ENCODE measurements around the gene PARPBP. TPM values are rescaled to one million over a fixed set of nuclear protein-coding genes. Genes with fewer than 3 reads are reported as not detected.

Gene PARPBP
- total and polyA plus RNA-seq, 2 of the 13 experiments (the other 11 are each of a cell fraction or from before 2014, with no cell fraction given), result 6.7 to 28.4 TPM

GRCh38 chr12:102120886-102121285 lies 903 bp downstream of the PARPBP start:
- H2AFZ ChIP-seq (ENCODE audit: low read length), result peak overlapping the region; percentile 81
- peaks cover 1 to 13% of the 10 kb centered on the region in 2 experiments; a peak in 2 of 5 replicates for H3K36me3 ChIP-seq (replicated peaks in 1 of 2; ENCODE audit: control insufficient read depth in 1 of 2, insufficient read depth in 2 of 2, low read length in 2 of 2)
- peak overlapping the region; percentile 93 for H3K9ac ChIP-seq (ENCODE audit: insufficient read depth, low read depth, low read length)
- no peaks in the 10 kb centered on the region for H3K9me3 ChIP-seq (ENCODE audit: low read length)
- H3K4me2 ChIP-seq (ENCODE audit: low read depth, low read length), result peak overlapping the region; percentile 93
- in situ Hi-C loops (cut with HindIII; ENCODE audit: extremely low pct_ligation_motif_present, low pct_unique_long_range_greater_than_20kb), result no loop called here
- peaks cover 39% of the 10 kb centered on the region for H3K79me2 ChIP-seq (ENCODE audit: insufficient read depth, low read length)
- H3K4me3 ChIP-seq (replicated peaks in 1 of 3; ENCODE audit: insufficient read depth in 1 of 3, low read depth in 2 of 3, low read length in 3 of 3), result peak overlapping the region; percentile 83 to 97 (median 86)
- H3K27me3 ChIP-seq (ENCODE audit: control insufficient read depth in 1 of 2, insufficient read depth in 2 of 2, low read length in 2 of 2), result no peaks in the 10 kb centered on the region; a peak in 1 of 5 replicates
- CTCF ChIA-PET (ENCODE audit: low intra/inter-chr PET ratio, low total read pairs), result no interaction called here
- H3K4me1 ChIP-seq (ENCODE audit: insufficient read depth, low read length), result peaks cover 33% of the 10 kb centered on the region
- FAIRE-seq (no peak), ATAC-seq (peak; percentile 60), DNase-seq (ENCODE audit: low spot score) (peak; percentile 29)
- H3K27ac ChIP-seq (ENCODE audit: extremely low read length, insufficient read depth, low read length), result peak overlapping the region; percentile 73
- BruUV-seq (replicated peaks), result no TSS peak
- intact Hi-C loops (cut with micrococcal nuclease; ENCODE audit: unreplicated experiment), result loop anchor here (1.0 kb wide), 2 partner anchors 26 to 59 kb away; no protein-coding TSS in a partner anchor
- POLR2A ChIA-PET, result interaction anchor here (0.6 to 2.6 kb wide), 4 partner anchors 9 to 121 kb away, joined by 3 to 14 read pairs (median 4); partner anchors contain the start of gene WASHC3
- no peaks in the 10 kb centered on the region for H4K20me1 ChIP-seq (ENCODE audit: insufficient read depth, low read length)
- 7% methylated on average over 4 of the region's 4 CpGs for WGBS (ENCODE audit: low lambda C conversion rate)
- TF ChIP-seq ZFP41 (CRISPR knock-in tag; IDR thresholded peaks at IDR 0.05; ENCODE audit: borderline replicate concordance) (no peak), ATF3 (CRISPR knock-in tag; IDR thresholded peaks at IDR 0.05) (no peak), ZBTB8A (CRISPR knock-in tag; IDR thresholded peaks at IDR 0.05; ENCODE audit: borderline replicate concordance, low read depth) (no peak), ZKSCAN1 (IDR thresholded peaks at IDR 0.05; ENCODE audit: low read length) (no peak), PLRG1 (conservative IDR thresholded peaks at IDR 0.05) (no peak), SIN3A (IDR thresholded peaks at IDR 0.05; ENCODE audit: borderline replicate concordance, low read depth, low read length) (peak; percentile 59; the same call in 1 of the 2 replicates), NPAS2 (CRISPR knock-in tag; IDR thresholded peaks at IDR 0.05; ENCODE audit: borderline replicate concordance) (no peak), ZNF10 (CRISPR knock-in tag; IDR thresholded peaks at IDR 0.05; ENCODE audit: borderline replicate concordance, low read depth) (no peak), ZNF230 (CRISPR knock-in tag; IDR thresholded peaks at IDR 0.05) (no peak), POLR2AphosphoS2 (IDR thresholded peaks at IDR 0.05; ENCODE audit: low read depth, low read length) (no peak), GPN1 (CRISPR knock-in tag; IDR thresholded peaks at IDR 0.05; ENCODE audit: borderline replicate concordance) (no peak), JUN (CRISPR knock-in tag; IDR thresholded peaks at IDR 0.05) (no peak), SAP130 (CRISPR knock-in tag; IDR thresholded peaks at IDR 0.05; ENCODE audit: low read depth) (peak; percentile 83), FOSL1 (CRISPR knock-in tag; IDR thresholded peaks at IDR 0.05; ENCODE audit: borderline replicate concordance) (no peak), MLX (CRISPR knock-in tag; IDR thresholded peaks at IDR 0.05) (0 out of 2 replicates have a peak, but pooled peaks have one; percentile 34)
- TF ChIP-seq, protein P1, sequence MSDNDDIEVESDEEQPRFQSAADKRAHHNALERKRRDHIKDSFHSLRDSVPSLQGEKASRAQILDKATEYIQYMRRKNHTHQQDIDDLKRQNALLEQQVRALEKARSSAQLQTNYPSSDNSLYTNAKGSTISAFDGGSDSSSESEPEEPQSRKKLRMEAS (IDR thresholded peaks at IDR 0.05), result peak; percentile 77
- TF ChIP-seq, protein P2, sequence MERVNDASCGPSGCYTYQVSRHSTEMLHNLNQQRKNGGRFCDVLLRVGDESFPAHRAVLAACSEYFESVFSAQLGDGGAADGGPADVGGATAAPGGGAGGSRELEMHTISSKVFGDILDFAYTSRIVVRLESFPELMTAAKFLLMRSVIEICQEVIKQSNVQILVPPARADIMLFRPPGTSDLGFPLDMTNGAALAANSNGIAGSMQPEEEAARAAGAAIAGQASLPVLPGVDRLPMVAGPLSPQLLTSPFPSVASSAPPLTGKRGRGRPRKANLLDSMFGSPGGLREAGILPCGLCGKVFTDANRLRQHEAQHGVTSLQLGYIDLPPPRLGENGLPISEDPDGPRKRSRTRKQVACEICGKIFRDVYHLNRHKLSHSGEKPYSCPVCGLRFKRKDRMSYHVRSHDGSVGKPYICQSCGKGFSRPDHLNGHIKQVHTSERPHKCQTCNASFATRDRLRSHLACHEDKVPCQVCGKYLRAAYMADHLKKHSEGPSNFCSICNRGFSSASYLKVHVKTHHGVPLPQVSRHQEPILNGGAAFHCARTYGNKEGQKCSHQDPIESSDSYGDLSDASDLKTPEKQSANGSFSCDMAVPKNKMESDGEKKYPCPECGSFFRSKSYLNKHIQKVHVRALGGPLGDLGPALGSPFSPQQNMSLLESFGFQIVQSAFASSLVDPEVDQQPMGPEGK (CRISPR knock-in tag; IDR thresholded peaks at IDR 0.05), result no peak
